COLO668 (cell line): ENCODE data around the gene DHRS7B.
A peak's percentile ranks its signal among the peaks of the same experiment; 100 is the strongest.
"Not testable (repeated sequence)": the region's sequence is repeated elsewhere in the genome, so short reads cannot be mapped to it uniquely, and the experiment has no call there.

Experiments
- DNase-seq: peaks from one replicate; lab custom pipeline; 2025; ENCODE audit not compliant: unreplicated experiment; lab: John Stamatoyannopoulos, UW

Gene DHRS7B

GRCh38 chr17:21204935-21205334 is 78.2 kb downstream of the DHRS7B start:
- no peak for DNase-seq

- DNase-seq = no peak
These were observed 81.6 kb downstream of the DHRS7B start for GRCh38 chr17:21208352-21208751.

GRCh38 chr17:21209511-21210175 is 82.9 kb downstream of the DHRS7B start:
- DNase-seq = peak; percentile 60

- DNase-seq = peak; percentile 20
These were observed 83.8 kb downstream of the DHRS7B start for GRCh38 chr17:21210411-21211076.

- no peak for DNase-seq
These were observed 85.2 kb downstream of the DHRS7B start for GRCh38 chr17:21211825-21212479.

- DNase-seq = no peak
These were observed 86.3 kb downstream of the DHRS7B start for GRCh38 chr17:21212826-21213637.

GRCh38 chr17:21213638-21214014 is 86.9 kb downstream of the DHRS7B start:
- peak; percentile 30 for DNase-seq

- peak; percentile 93 for DNase-seq
These were observed 87.4 kb downstream of the DHRS7B start, which contains the start of gene TMEM11 for GRCh38 chr17:21214015-21214776. Gene TMEM11, minus strand, starts transcription at chr17:21214161. Its CDS starts 9 bp downstream, at chr17:21214152.

GRCh38 chr17:21214777-21215541 is 88.2 kb downstream of the DHRS7B start:
- peak; percentile 27 for DNase-seq

- DNase-seq = no peak
These were observed 89.2 kb downstream of the DHRS7B start for GRCh38 chr17:21215935-21216334.

GRCh38 chr17:21217346-21217745 is 90.6 kb downstream of the DHRS7B start:
- DNase-seq = no peak

GRCh38 chr17:21218101-21218500 is 91.3 kb downstream of the DHRS7B start:
- DNase-seq = no peak

- DNase-seq = no peak
These were observed 92.1 kb downstream of the DHRS7B start for GRCh38 chr17:21218831-21219380.

GRCh38 chr17:21223086-21223485 is 96.3 kb downstream of the DHRS7B start:
- DNase-seq = no peak

- DNase-seq = not testable (repeated sequence)
These were observed 100.5 kb downstream of the DHRS7B start for GRCh38 chr17:21227277-21227676.

GRCh38 chr17:21228111-21228510 is 101.3 kb downstream of the DHRS7B start:
- DNase-seq = no peak

- no peak for DNase-seq
These were observed 102.1 kb downstream of the DHRS7B start for GRCh38 chr17:21228845-21229244.

GRCh38 chr17:21231533-21231932 is 104.8 kb downstream of the DHRS7B start:
- no peak for DNase-seq

- DNase-seq = no peak
These were observed 105.4 kb downstream of the DHRS7B start for GRCh38 chr17:21232033-21232749.
